ENCODE results near the gene NEO1.
A peak's percentile ranks its signal among the peaks of the same experiment; 100 is the strongest.

The NEO1 gene

DNA sequence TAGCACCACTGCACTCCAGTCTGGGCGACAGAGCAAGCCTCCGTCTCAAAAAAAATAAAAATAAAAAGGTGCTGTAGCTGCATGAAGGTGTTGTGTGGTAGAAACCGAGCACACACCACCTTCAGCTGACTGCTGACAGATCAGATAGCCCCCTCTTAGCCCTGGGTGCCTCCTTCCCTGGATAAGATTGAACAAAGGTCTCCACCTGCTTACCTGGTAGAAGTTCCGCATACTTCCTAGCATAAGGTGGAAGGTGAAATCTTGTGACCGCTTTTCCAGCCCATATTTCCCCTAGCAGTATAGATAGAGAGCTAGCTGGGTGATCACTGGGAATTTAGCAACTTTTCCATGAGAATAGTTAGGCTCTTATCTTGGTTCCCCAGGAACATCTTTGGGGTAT is 18.7 kb upstream of the NEO1 start:
- DNase-seq: no peak

DNA sequence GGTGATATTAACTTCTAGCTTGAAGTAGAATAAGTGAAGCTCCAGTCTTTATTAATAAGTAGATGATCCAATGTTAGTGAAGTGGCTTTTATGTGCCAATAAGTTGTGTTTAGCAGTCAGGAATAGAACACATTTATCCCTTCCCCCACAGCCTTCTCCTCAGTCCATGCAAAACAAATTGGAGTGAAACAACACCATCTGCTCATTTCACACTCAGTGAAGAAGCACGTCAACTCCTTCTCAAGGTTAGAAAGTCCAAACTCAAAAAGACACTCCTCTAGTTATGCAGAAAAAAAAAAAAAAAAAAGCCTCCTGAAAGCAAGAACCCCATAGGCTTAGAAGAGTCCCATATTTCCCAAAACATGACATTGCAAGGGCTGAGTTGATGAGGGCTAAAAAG is 18.0 kb upstream of the NEO1 start:
- DNase-seq: no peak

DNA sequence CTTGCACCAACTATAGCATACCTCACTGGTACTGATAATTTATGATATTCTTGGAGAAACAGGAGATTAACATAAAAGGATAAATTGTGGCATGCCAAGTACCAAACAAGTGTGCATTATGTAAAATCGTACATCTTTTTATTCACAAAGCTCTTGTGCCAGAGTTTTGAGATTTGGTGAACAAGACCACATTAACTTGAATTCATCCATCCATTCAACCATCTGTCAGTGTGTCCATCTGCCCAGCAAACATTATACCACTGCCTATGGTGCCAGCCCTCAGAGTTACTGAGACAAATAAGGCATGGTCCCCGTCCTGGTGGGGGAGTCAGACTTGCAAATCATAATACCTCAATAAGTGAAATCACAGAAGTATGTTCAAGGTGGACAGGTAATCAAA is 17.0 kb upstream of the NEO1 start:
- no peak for DNase-seq

DNA sequence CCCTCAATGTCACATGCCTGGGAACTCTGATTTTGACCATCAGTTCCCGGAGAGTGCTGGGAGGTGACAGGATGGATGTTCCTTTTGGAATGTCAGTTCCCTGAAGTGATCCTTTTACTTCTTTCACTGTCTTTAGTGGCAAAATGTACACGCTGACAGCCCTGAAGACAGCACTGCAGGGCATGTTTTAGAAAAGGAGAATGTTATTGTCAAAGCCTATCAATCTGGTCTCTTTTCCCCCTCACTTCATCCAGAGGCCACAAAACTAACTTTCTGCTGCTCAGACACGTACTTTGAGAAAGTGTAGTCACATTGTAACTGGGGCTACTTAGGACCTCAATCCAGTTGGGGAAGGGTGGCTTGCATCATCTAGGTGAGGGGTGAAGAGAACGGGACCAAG is 14.0 kb upstream of the NEO1 start:
- no peak for DNase-seq

DNA sequence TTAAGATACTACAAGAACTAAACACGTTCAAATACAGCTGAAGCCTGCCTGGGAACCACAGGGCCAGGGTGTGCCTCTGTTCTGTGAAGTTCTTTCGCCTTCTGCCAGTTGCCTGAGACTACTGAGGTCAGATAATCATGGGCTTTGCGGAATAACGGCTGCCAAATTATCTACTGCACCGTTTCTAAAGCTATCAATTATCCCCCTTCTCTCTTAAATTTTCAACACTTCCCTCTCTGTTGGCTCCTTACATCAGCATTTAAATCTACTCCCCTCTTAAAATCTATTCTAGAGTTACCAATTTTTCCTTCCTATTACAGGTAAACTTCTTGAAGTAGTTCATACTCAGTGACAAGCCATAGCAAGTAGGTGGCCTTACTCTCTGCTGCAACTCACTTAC is 6.2 kb upstream of the NEO1 start:
- DNase-seq: no peak

- no peak for DNase-seq
These were observed 4.4 kb upstream of the NEO1 start for GRCh38 chr15:73047882-73048281.

- DNase-seq: no peak
These were observed 3.5 kb upstream of the NEO1 start for GRCh38 chr15:73048624-73049295.

GRCh38 chr15:73049564-73050215 is 2.6 kb upstream of the NEO1 start:
- no peak for DNase-seq

DNA sequence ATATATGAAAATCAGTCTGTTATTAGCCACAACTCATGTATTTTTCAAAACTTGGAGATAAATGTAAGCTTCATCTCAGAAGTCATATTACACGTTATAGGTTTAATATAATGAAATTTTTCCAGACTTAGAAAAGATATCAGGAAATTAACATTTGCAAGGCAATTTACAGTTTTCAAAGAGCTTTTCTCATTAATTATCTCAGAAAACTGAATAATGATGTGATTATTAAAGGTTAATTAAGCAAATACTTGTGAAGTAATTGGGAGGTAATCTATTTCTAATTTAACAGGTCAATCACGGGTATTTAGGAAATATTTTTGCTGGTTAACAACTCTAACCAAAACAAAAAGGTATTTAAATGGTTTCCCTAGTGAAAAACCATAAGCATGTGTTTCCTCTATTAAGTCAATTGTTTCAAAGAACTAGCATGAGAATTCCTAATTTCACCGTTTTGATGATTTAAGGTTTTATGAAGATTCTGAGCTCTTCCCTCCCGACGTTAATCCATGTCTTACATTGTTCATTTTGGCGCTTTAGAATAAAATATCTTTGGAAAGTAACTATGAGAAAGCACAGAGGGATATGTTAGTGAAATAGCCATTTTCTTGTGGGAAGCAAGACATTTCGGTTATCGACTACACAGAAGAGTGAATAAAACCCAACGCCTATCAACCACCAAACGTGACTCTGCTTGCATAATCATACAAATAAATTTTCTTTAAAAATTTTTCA is 1.5 kb upstream of the NEO1 start:
- no peak for DNase-seq

DNA sequence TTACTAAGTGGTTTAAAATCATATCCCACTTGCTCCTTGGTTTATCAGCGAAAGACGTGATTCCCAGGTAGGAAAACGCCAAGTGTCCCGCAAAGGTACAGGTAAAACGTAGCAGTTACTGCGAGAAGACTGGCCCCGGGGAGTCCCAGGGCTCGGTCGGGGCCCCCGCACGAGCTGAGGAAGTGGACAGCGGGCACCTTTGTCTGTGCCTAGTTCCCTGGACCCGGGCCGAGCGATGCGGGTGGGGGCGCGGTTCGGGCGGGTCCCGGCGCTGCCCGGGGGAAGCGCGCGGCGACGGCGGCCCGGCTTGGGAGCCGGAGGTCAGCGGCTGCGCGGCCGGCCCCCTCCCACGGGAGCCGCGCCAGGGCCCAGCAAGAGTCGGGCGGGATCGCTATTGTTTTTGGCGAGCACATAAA is 864 bp upstream of the NEO1 start:
- no peak for DNase-seq

DNA sequence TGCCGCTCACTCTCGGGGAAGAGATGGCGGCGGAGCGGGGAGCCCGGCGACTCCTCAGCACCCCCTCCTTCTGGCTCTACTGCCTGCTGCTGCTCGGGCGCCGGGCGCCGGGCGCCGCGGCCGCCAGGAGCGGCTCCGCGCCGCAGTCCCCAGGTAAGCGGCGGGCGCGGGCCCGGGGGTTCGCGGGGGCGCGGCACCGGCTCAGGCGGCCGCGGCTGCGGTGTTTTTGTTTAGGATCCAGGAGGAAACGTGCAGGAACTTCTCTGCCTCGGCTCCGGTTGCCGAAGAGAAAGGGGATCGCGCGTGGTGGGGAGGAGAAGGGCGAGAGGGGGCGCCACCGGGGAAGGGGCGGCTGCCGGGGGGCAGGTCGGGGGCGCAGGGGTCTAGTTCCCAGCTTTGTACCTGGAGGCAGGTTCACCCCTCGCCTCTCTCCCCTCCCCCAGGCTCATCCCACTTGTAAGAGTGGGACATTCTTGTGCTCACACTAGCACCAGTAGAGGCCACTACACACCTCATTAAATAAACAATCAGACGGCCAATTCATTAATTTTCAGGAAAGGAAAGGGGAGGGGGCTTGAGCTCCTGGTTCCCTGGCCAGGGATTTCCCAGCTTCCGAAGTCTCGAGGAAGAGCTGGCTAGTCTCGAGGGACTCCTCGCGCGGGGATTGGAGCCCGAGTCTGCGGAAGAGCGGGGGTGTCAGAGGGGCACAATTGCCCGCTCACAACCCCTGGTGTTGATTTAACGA is 562 bp downstream of the NEO1 start:
- peak; percentile 16 for DNase-seq

GRCh38 chr15:73053398-73053723 is 1.1 kb downstream of the NEO1 start:
- DNase-seq: no peak

GRCh38 chr15:73054417-73054953 is 2.2 kb downstream of the NEO1 start:
- DNase-seq: no peak

GRCh38 chr15:73056460-73056859 is 4.2 kb downstream of the NEO1 start:
- no peak for DNase-seq

- DNase-seq: no peak
These were observed 6.2 kb downstream of the NEO1 start for GRCh38 chr15:73058437-73058836.

GRCh38 chr15:73065114-73065513 is 12.9 kb downstream of the NEO1 start:
- no peak for DNase-seq

DNA sequence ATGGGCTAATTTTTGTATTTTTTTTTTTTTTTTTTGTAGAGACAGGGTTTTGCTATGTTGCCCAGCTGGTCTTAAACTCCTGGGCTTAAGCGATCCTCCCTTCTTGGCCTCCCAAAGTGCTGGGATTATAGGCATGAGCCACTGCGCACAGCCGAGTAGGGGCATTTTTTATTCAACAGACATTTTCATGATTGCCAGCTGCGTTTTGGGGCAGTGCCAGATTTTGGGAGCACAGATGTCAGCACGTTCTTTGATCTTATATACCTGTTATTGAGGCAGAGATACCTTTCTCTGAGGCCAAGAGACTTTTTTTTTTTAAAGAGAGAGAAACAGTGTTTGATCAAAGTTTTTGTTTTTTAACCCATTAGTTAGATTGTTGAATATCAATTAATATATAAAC is 16.8 kb downstream of the NEO1 start:
- DNase-seq: no peak

- DNase-seq: no peak
These were observed 20.6 kb downstream of the NEO1 start for GRCh38 chr15:73072894-73073293.

GRCh38 chr15:73074241-73074640 is 22.0 kb downstream of the NEO1 start:
- no peak for DNase-seq

DNA sequence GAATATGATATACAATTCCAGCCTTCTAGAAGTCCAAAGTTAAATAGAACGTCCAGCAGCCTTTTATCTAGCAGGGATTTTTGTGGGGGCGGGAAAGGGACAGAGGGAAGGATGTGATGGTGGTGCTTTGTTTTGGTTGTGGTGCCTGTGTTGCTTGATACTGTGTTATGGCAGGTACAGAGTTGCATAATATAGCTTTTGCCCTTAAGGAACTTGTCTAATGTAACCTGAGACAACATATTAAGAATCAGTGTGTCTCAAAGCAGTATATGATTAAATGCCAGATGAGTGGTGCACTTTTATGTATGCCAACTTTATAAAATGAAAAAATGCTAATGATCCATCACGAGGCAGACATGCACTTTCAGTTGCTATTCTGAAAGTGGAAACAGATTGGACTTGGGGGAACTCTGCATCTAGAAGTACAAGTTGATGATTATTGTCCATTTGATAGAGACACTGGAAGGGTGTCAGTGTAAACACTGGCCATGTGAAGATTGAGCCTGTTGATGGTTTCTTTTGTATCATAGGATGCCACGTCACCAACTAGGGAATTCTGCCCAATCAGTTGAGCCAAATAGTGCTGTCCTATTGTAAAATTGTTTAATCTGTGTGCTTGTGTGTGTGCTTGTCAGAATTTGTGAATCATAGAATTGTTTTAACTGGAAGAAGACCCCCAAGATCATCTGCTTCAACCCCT is 23.0 kb downstream of the NEO1 start:
- DNase-seq: no peak

- no peak for DNase-seq
These were observed 26.0 kb downstream of the NEO1 start for GRCh38 chr15:73078291-73078690.

- no peak for DNase-seq
These were observed 26.5 kb downstream of the NEO1 start for GRCh38 chr15:73078722-73079121.

- DNase-seq: no peak
These were observed 27.3 kb downstream of the NEO1 start for GRCh38 chr15:73079565-73079964.

Measured in central memory CD4-positive, alpha-beta T cell (primary cell).